Measurements from ENCODE around the gene TNPO1.
A peak's percentile ranks its signal among the peaks of the same experiment; 100 is the strongest.

Gene TNPO1

GRCh38 chr5:72956324-72957140 is 140.1 kb downstream of the TNPO1 start (continued):
- TF ChIP-seq ZBTB11 (tag by site-specific recombination; conservative IDR thresholded peaks at IDR 0.05; ENCODE audit: low read depth) (0 out of 2 replicates have a peak, but pooled peaks have one; percentile 11), ZNF16 (tag by site-specific recombination; IDR thresholded peaks at IDR 0.05; ENCODE audit: low read depth) (no peak), ZNF555 (tag by site-specific recombination; conservative IDR thresholded peaks at IDR 0.05) (no peak), ZNF335 (tag by site-specific recombination; conservative IDR thresholded peaks at IDR 0.05) (peak; percentile 51), ZNF221 (tag by site-specific recombination; IDR thresholded peaks at IDR 0.05; ENCODE audit: borderline replicate concordance) (no peak), ZNF548 (tag by site-specific recombination; IDR thresholded peaks at IDR 0.05) (no peak), INSM2 (tag by site-specific recombination; IDR thresholded peaks at IDR 0.05) (no peak), ZNF530 (tag by site-specific recombination; IDR thresholded peaks at IDR 0.05; ENCODE audit: low read depth) (no peak), ZEB2 (tag by site-specific recombination; IDR thresholded peaks at IDR 0.05) (0 out of 2 replicates have a peak, but pooled peaks have one; percentile 29), ZNF645 (tag by site-specific recombination; IDR thresholded peaks at IDR 0.05) (no peak), ZNF624 (tag by site-specific recombination; IDR thresholded peaks at IDR 0.05) (no peak), BCL6B (tag by site-specific recombination; IDR thresholded peaks at IDR 0.05) (no peak), ZNF768 (tag by site-specific recombination; IDR thresholded peaks at IDR 0.05) (no peak), ZBTB26 (tag by site-specific recombination; optimal IDR thresholded peaks at IDR 0.05) (no peak), KLF16 (tag by site-specific recombination; IDR thresholded peaks at IDR 0.05) (no peak), GLIS2 (tag by site-specific recombination; IDR thresholded peaks at IDR 0.05) (peak; percentile 85), ZNF302 (tag by site-specific recombination; IDR thresholded peaks at IDR 0.05; ENCODE audit: low read depth) (no peak), ZNF140 (tag by site-specific recombination; IDR thresholded peaks at IDR 0.05) (no peak), ZNF510 (tag by site-specific recombination; IDR thresholded peaks at IDR 0.05; ENCODE audit: insufficient replicate concordance) (no peak), PATZ1 (tag by site-specific recombination; IDR thresholded peaks at IDR 0.05) (peak; percentile 9), ZNF501 (tag by site-specific recombination; IDR thresholded peaks at IDR 0.05) (0 out of 2 replicates have a peak, but pooled peaks have one; percentile 24), ZNF488 (tag by site-specific recombination; IDR thresholded peaks at IDR 0.05) (no peak), ZNF48 (tag by site-specific recombination; IDR thresholded peaks at IDR 0.05) (no peak), ZSCAN30 (tag by site-specific recombination; IDR thresholded peaks at IDR 0.05) (no peak), ZNF169 (tag by site-specific recombination; IDR thresholded peaks at IDR 0.05) (no peak)
